T-helper 2 cell treated with Interferon-gamma antibody and Interleukin-4, amounts not matched to agents 100 ng/mL and 5 ng/mL, for 36 hours (primary cell): Measurements from ENCODE around the gene LYST. TPM values are rescaled to one million over a fixed set of nuclear protein-coding genes. Genes with fewer than 3 reads are reported as not detected.

Experiments
- intact Hi-C: fragments of 100-400 bp; cut with micrococcal nuclease; formaldehyde crosslinking; loops from one replicate; pipeline ENCODE4 v1.15.1; 2023
- total RNA-seq: library from RNA; stranded (reverse); gene quantifications from 2 replicates; pipeline ENCODE4 v1.2.3, GENCODE V29; 2022

LYST gene
- total RNA-seq, 1 donor from 2014 or later, result 17.3 TPM

DNA sequence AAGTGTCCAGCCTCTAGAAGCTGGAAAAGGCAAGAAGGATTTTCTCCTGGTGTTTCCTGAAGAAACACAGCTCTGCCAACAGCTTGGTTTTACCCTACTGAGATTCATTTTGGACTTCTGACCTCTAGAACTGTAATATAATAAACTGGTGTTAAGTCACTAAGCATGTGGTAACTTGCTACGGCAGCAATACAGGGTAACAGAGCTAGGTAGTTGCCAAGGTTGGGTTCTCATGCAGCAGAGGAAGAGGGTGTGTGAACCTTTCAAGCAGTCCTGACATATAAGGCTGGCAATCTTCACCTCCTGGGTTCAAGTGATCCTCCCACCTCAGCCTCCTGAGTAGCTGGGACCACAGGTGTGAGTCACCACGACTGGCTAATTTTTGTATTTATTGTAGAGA is 253.1 kb downstream of the LYST start:
- intact Hi-C loops, result no loop called here

DNA sequence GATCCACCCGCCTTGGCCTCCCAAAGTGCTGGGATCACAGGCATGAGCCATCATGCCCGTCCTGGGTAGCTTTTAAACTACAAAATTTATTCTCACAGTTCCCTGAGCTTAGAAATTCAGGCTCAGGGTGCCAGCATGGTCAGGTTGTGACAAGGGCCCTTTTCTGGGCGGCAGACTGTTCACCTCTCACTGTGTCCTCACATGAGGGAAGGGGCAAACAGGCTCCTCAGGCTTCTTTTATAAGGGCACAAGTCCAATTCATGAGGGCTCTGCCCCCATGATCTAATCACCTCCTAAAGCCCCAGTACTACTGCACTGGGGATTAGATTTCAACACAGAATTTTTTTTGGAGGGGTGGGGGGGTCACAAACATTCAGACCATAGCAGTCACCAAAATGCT is 253.9 kb downstream of the LYST start:
- intact Hi-C loops, result no loop called here

Other genes starting within 250 kb of the LYST start
- gene GNG4, start 217.1 kb downstream of the LYST start, total RNA-seq, result 0.93 and 1.8 TPM in 2 replicates
- gene NID1, start 198.2 kb upstream of the LYST start, total RNA-seq, result 0.07 and 0.11 TPM in 2 replicates